HCT116 (cell line): ENCODE data around the gene SLC5A3. TPM values are rescaled to one million over a fixed set of nuclear protein-coding genes. Genes with fewer than 3 reads are reported as not detected.

Experiments used
- ATAC-seq: fragments of 200-7000 bp; cut with Tn5 transposase; 2 replicates; pipeline ENCODE4 v1.9.1; 2020; ENCODE audit warnings: mild to moderate bottlenecking, moderate library complexity
- BruUV-seq: library from RNA; stranded (reverse); fragments of 400-500 nt; replicated peaks from 2 replicates; lab custom pipeline; 2021; lab: Mats Ljungman, UMichigan
- CTCF ChIA-PET: fragments of 300-600 bp; sonication (Branson Sonifier 250); formaldehyde crosslinking; loops from one replicate; lab custom pipeline; 2021; ENCODE audit warnings: antibody characterized with exemption; lab: Charles Lee
- POLR2A ChIA-PET: fragments of 300-600, 350-600 bp; sonication (Branson Sonifier 250); formaldehyde crosslinking; loops from one replicate; lab custom pipeline; 2021; ENCODE audit warnings: antibody characterized with exemption; lab: Charles Lee
- RAD21 ChIA-PET, 2 experiments: fragments of 300-600 bp; sonication (Branson Sonifier 250); formaldehyde crosslinking; loops; one replicate each; lab custom pipeline; 2023; ENCODE audit warnings: low total read pairs in 2 of 2; ENCODE audit not compliant: uncharacterized antibody in 2 of 2, unreplicated experiment in 2 of 2, low non-redundant PET in 1 of 2; lab: Charles Lee
- DNase-seq: peaks from one replicate; pipeline ENCODE4 v3.0.0-alpha.2; 2010; ENCODE audit warnings: low read depth, low spot score
- H2AFZ ChIP-seq: fragments of 200-600 bp; shearing (Covaris generic), sonication (generic); 2 replicates; pipeline ENCODE4 v1.6.1; 2017; ENCODE audit warnings: low read depth, mixed run types, mixed read lengths, antibody characterized with exemption, low read length; ENCODE audit not compliant: poor library complexity, severe bottlenecking
- H3K27ac ChIP-seq: 2 replicates; pipeline ENCODE4 v1.5.1; 2012; ENCODE audit warnings: low read depth, low read length
- H3K27me3 ChIP-seq: fragments of 200-600 bp; sonication (generic); 2 replicates; pipeline ENCODE4 v1.6.1; 2016; ENCODE audit warnings: mixed run types, low read length, mixed read lengths; ENCODE audit not compliant: insufficient read depth
- H3K36me3 ChIP-seq, 2 experiments: fragments of 200-500 bp in 1 of 2; fragments of 200-600 bp in 1 of 2; sonication (Bioruptor generic) in 1 of 2; sonication (generic) in 1 of 2; 2 replicates each; pipeline versions ENCODE4 v1.5.1 to v1.6.1; 2014 to 2016; ENCODE audit warnings: low read length in 2 of 2, inconsistent platforms in 1 of 2, mixed read lengths in 1 of 2, mixed run types in 1 of 2; ENCODE audit not compliant: insufficient read depth in 2 of 2, control insufficient read depth in 1 of 2
- H3K4me1 ChIP-seq, 2 experiments: fragments of 200-600 bp in 1 of 2; sonication (generic) in 1 of 2; 2 replicates each; pipeline versions ENCODE4 v1.5.1 to v1.6.1; 2012 to 2017; ENCODE audit warnings: low read length in 2 of 2, inconsistent platforms in 1 of 2, mild to moderate bottlenecking in 1 of 2, mixed read lengths in 1 of 2, mixed run types in 1 of 2, moderate library complexity in 1 of 2; ENCODE audit not compliant: insufficient read depth in 2 of 2, control insufficient read depth in 1 of 2
- H3K4me2 ChIP-seq: fragments of 200-600 bp; sonication (generic); 2 replicates; pipeline ENCODE4 v1.6.1; 2017; ENCODE audit warnings: mixed run types, low read length, mixed read lengths
- H3K4me3 ChIP-seq, 2 experiments: fragments of 200-600 bp in 1 of 2; sonication (generic) in 1 of 2; replicated peaks in 1 of 2; 2 replicates each; pipeline ENCODE4 v1.5.1; 2011 to 2016; ENCODE audit warnings: low read length in 2 of 2, control low read depth in 1 of 2, low read depth in 1 of 2, mild to moderate bottlenecking in 1 of 2, mixed read lengths in 1 of 2, mixed run types in 1 of 2
- H3K79me2 ChIP-seq: fragments of 200-600 bp; sonication (generic); 2 replicates; pipeline ENCODE4 v1.6.1; 2017; ENCODE audit warnings: mild to moderate bottlenecking, mixed run types, low read length, moderate library complexity, mixed read lengths; ENCODE audit not compliant: insufficient read depth
- H3K9ac ChIP-seq: fragments of 200-600 bp; sonication (generic); 2 replicates; pipeline ENCODE4 v1.6.1; 2016; ENCODE audit warnings: low read length, mixed read lengths
- H3K9me2 ChIP-seq: fragments of 200-600 bp; sonication (generic), shearing (Covaris generic); 2 replicates; pipeline ENCODE4 v1.6.1; 2017; ENCODE audit warnings: mixed run types, mild to moderate bottlenecking, moderate library complexity; ENCODE audit not compliant: insufficient read depth
- H3K9me3 ChIP-seq, 2 experiments: fragments of 200-500 bp in 1 of 2; fragments of 200-600 bp in 1 of 2; sonication (Bioruptor generic) in 1 of 2; sonication (generic) in 1 of 2; 2 replicates each; pipeline ENCODE4 v1.6.1; 2014 to 2017; ENCODE audit warnings: low read length in 2 of 2, mixed read lengths in 2 of 2, inconsistent platforms in 1 of 2, low read depth in 1 of 2, mild to moderate bottlenecking in 1 of 2, mixed run types in 1 of 2, moderate library complexity in 1 of 2; ENCODE audit not compliant: control insufficient read depth in 1 of 2, insufficient read depth in 1 of 2
- H4K20me1 ChIP-seq: fragments of 200-600 bp; sonication (generic), shearing (Covaris generic); 2 replicates; pipeline ENCODE4 v1.6.1; 2017; ENCODE audit warnings: mixed run types, mild to moderate bottlenecking, moderate library complexity; ENCODE audit not compliant: insufficient read depth
- SIN3A ChIP-seq: IDR thresholded peaks from 2 replicates; pipeline ENCODE4 v1.6.1; 2012; ENCODE audit warnings: low read depth
- intact Hi-C: fragments of 100-400 bp; cut with micrococcal nuclease; formaldehyde crosslinking; loops from 2 replicates; pipeline ENCODE4 v1.10.0; 2022
- total RNA-seq: library from RNA; stranded (reverse); gene quantifications from one replicate; pipeline ENCODE4 v1.2.1, GENCODE V29; 2021; ENCODE audit not compliant: unreplicated experiment
- TF ChIP-seq, protein P1 (sequence below): IDR thresholded peaks from 2 replicates; pipeline ENCODE4 v1.6.1; 2012; ENCODE audit warnings: low read depth
- TF ChIP-seq, protein P2 (sequence below), 3 experiments: fragments of 200-600 bp in 1 of 3; sonication (generic) in 1 of 3; IDR thresholded peaks in 2 of 3; conservative IDR thresholded peaks in 1 of 3; 2 replicates each; pipeline ENCODE4 v1.5.1; 2012 to 2017; ENCODE audit warnings: low read depth in 2 of 3, low read length in 2 of 3, antibody characterized with exemption in 1 of 3, borderline replicate concordance in 1 of 3, control low read depth in 1 of 3, mild to moderate bottlenecking in 1 of 3, mixed read lengths in 1 of 3, mixed run types in 1 of 3, moderate library complexity in 1 of 3; ENCODE audit not compliant: insufficient read depth in 1 of 3

The SLC5A3 gene
- total RNA-seq, 1 experiment from 2014 or later = 11.8 TPM

DNA sequence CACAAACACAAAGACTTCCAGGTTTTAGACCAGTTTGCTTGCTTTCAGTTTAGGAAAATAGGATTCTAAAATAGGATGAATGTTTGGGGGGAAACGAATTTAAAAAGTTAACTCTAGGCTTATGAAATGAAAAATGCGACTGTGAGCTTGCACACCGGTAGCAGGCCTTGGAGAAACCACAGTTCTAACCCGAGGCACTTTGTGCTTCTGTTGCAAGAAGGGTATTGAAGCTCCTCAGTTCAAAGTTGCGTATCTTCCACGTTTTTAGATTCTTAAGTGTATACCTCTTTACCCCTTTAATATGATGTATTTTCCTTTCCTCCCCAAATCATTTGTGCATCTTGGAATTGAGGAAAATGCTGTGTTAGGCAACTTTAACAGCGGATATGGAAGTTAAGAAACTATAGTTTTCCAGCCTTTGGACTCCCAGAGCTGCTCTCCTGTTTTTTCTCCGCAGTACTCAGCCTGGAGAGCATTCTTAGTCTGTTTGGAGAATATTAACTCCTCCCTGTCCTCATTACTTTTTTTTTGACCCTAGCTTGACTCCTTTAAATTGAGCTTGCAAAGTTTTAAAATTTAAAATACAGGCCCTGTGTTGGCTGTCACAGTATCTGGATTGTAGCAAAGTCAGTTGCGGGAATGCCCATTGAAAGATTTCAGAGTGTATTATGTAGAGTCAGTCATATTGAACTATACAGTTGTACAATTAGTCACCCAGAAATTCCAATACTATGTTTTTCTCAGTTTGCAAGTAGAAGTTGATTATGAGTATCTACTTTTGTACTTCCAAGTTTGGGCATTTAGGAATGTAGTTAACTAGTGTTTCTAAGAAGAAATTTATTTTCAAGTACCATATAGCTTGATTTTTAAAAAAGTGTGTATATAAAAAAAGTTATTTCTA, 2.6 kb downstream of the SLC5A3 start:
- intact Hi-C loops = loop anchor here (10.0 kb wide), 1 partner anchor 131 kb away; no protein-coding TSS in a partner anchor
- H3K9me3 ChIP-seq = no peaks in the 10 kb centered on the region
- H3K27me3 ChIP-seq = no peaks in the 10 kb centered on the region
- ATAC-seq (no peak), DNase-seq (no peak)
- RAD21 ChIA-PET = no interaction called here
- H3K4me1 ChIP-seq = peaks cover 10 to 14% of the 10 kb centered on the region in 2 experiments
- TF ChIP-seq, protein P1, sequence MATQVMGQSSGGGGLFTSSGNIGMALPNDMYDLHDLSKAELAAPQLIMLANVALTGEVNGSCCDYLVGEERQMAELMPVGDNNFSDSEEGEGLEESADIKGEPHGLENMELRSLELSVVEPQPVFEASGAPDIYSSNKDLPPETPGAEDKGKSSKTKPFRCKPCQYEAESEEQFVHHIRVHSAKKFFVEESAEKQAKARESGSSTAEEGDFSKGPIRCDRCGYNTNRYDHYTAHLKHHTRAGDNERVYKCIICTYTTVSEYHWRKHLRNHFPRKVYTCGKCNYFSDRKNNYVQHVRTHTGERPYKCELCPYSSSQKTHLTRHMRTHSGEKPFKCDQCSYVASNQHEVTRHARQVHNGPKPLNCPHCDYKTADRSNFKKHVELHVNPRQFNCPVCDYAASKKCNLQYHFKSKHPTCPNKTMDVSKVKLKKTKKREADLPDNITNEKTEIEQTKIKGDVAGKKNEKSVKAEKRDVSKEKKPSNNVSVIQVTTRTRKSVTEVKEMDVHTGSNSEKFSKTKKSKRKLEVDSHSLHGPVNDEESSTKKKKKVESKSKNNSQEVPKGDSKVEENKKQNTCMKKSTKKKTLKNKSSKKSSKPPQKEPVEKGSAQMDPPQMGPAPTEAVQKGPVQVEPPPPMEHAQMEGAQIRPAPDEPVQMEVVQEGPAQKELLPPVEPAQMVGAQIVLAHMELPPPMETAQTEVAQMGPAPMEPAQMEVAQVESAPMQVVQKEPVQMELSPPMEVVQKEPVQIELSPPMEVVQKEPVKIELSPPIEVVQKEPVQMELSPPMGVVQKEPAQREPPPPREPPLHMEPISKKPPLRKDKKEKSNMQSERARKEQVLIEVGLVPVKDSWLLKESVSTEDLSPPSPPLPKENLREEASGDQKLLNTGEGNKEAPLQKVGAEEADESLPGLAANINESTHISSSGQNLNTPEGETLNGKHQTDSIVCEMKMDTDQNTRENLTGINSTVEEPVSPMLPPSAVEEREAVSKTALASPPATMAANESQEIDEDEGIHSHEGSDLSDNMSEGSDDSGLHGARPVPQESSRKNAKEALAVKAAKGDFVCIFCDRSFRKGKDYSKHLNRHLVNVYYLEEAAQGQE = no peak
- TF ChIP-seq SIN3A = no peak
- TF ChIP-seq, protein P2, sequence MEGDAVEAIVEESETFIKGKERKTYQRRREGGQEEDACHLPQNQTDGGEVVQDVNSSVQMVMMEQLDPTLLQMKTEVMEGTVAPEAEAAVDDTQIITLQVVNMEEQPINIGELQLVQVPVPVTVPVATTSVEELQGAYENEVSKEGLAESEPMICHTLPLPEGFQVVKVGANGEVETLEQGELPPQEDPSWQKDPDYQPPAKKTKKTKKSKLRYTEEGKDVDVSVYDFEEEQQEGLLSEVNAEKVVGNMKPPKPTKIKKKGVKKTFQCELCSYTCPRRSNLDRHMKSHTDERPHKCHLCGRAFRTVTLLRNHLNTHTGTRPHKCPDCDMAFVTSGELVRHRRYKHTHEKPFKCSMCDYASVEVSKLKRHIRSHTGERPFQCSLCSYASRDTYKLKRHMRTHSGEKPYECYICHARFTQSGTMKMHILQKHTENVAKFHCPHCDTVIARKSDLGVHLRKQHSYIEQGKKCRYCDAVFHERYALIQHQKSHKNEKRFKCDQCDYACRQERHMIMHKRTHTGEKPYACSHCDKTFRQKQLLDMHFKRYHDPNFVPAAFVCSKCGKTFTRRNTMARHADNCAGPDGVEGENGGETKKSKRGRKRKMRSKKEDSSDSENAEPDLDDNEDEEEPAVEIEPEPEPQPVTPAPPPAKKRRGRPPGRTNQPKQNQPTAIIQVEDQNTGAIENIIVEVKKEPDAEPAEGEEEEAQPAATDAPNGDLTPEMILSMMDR (IDR thresholded peaks at IDR 0.05 in 2 of 3, conservative IDR thresholded peaks at IDR 0.05 in 1 of 3; ENCODE audit: borderline replicate concordance in 1 of 3, insufficient read depth in 1 of 3, low read depth in 2 of 3, low read length in 2 of 3) = no peak
- CTCF ChIA-PET = interaction anchor here (1.1 kb wide), 1 partner anchor 16 kb away, joined by 5 read pairs; no protein-coding TSS in a partner anchor
- no peak overlapping the region; the same call in 1 of the 2 replicates for H3K4me2 ChIP-seq
- BruUV-seq = no TSS peak
- no peaks in the 10 kb centered on the region for H3K9me2 ChIP-seq
- peaks cover 0 to 5% of the 10 kb centered on the region in 2 experiments; a peak in 1 of 4 replicates for H3K36me3 ChIP-seq
- no peak overlapping the region for H2AFZ ChIP-seq
- H3K27ac ChIP-seq = no peak overlapping the region
- H3K9ac ChIP-seq = no peak overlapping the region
- no peaks in the 10 kb centered on the region for H4K20me1 ChIP-seq
- H3K79me2 ChIP-seq = peaks cover 64% of the 10 kb centered on the region
- POLR2A ChIA-PET = no interaction called here
- no peak overlapping the region for H3K4me3 ChIP-seq
